ENCODE measurements around the gene SIRT1.
"Not testable (repeated sequence)": the region's sequence is repeated elsewhere in the genome, so short reads cannot be mapped to it uniquely, and the experiment has no call there.

The SIRT1 gene

GRCh38 chr10:67884313-67884841 is at the start of gene SIRT1:
TSS of gene SIRT1 (plus strand) at chr10:67884656. CDS start at chr10:67884722, 66 bp downstream.
- DNase-seq: peak; percentile 95

GRCh38 chr10:67835541-67836394 is 48.7 kb upstream of the SIRT1 start:
- not testable (repeated sequence) for DNase-seq

- DNase-seq: no peak
Observed at GRCh38 chr10:67836488-67836887, 48.0 kb upstream of the SIRT1 start.

DNA sequence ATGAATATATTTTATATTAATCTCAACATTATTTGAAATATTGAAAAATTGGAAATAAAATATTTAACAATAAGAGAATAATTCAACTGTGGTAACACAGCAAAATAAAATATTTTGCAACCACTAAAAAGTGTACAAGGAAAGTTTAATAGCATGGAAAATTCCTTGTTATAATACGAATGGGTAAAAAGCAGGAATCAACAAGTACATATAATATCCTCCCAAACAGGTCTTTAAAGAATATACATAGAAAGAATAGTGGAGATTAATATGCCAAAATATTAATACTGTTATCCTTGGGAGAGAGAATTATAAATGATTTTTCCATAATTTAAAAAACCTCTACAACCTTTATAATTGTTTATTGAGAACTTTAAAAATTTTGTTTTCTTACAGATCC is 47.5 kb upstream of the SIRT1 start:
- DNase-seq: no peak

DNA sequence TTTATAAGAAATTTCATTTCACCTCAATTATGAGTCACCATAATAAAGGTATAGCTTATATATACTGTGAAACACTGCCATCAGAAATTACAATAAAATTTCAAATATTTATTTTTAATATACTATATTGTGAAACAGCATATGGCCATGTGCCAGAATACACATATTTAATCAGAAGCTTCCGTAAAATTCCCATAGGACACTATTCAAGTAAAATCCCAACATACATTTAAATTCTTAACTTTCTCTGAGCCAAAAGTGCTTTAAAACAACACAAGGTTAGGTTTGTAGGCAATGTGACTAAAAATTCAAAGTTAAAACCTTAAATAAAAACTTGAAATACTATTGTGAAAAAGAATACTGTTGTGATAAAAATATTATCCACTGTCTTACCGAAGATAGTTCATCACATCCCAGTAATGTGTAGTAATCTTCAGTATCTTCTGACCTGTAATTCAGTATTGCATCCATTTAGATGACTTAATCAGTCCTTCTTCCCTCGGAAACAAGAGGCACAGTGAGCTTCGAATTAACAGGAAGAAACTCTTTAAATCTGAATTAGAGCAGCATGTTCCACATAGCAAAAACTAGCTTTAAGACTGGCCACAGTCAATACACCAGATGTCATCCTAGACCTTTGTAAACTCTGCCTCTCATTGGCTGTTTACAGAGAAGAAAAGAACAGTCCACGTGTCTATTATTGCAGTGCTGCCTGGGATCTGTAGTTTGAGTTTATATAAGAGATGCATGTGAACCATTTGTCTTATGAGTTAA is 46.7 kb upstream of the SIRT1 start, which contains the start of gene DNAJC12:
Gene DNAJC12 (minus strand): TSS at position 648 of the 774 bp plus-strand sequence. CDS start 177 bp downstream, at position 471.
- peak; percentile 32 for DNase-seq

- not testable (repeated sequence) for DNase-seq
Observed at GRCh38 chr10:67839511-67839910, 44.9 kb upstream of the SIRT1 start.

DNA sequence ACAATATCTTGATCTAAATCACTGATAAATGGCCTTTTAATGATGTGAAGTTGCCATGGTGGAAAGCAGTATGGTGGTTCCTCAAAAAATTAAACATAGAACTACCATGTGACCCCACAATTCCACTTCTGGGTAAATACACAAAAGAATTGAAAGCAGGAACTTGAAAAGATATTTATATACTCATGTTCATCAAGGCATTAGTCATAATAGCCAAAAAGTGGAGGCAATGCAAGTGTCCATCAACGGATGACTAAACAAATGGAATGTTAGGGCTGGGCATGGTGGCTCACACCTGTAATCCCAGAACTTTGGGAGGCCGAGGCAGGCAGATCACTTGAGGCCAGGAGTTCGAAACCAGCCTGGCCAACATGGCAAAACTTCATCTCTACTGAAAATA is 44.5 kb upstream of the SIRT1 start:
- DNase-seq: no peak

DNA sequence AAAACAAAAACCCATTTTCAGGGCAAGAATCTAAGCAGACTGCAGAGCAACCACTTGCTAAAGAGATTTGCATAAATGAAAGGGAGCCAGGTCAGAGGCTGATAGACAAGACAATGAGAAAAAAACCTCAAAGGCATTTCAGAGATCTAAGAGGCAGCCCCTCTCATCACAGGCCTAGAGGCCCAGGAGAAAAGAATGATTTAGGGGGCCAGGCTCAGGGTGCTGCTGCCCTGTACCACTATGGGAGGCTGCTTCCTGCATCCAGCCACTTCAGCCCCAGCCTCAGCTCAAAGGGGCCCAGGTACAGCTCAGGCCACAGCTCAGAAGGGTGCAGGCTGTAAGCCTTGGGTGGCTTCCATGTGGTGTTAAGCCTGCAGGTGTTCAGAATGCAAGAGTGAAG is 42.7 kb upstream of the SIRT1 start:
- DNase-seq: no peak

DNA sequence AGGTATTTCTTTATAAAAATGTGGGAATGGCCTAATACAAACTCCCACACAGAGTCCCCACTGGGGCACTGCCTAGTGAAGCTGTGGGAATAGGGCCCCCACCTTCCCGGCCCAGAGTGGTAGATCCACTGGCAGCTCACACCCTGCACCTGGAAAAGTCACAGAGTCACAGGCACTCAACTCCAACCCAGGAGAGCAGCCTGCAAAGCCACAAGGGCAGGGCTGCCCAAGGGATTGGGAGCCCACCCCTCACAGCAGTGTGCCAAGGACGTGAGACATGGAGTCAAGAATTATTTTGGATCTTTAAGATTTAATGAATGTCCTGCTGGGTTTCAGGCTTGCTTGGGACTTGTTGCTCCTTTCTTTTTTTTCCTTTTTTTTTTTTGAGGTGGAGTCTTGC is 41.2 kb upstream of the SIRT1 start:
- DNase-seq: no peak

- DNase-seq: peak; percentile 95
Observed at GRCh38 chr10:67849331-67850011, 35.0 kb upstream of the SIRT1 start.

- no peak for DNase-seq
Observed at GRCh38 chr10:67851186-67851585, 33.3 kb upstream of the SIRT1 start.

- DNase-seq: no peak
Observed at GRCh38 chr10:67852761-67853160, 31.7 kb upstream of the SIRT1 start.

- no peak for DNase-seq
Observed at GRCh38 chr10:67853512-67853911, 30.9 kb upstream of the SIRT1 start.

GRCh38 chr10:67858971-67859370 is 25.5 kb upstream of the SIRT1 start:
- DNase-seq: no peak

GRCh38 chr10:67861750-67862432 is 22.6 kb upstream of the SIRT1 start:
- DNase-seq: no peak

DNA sequence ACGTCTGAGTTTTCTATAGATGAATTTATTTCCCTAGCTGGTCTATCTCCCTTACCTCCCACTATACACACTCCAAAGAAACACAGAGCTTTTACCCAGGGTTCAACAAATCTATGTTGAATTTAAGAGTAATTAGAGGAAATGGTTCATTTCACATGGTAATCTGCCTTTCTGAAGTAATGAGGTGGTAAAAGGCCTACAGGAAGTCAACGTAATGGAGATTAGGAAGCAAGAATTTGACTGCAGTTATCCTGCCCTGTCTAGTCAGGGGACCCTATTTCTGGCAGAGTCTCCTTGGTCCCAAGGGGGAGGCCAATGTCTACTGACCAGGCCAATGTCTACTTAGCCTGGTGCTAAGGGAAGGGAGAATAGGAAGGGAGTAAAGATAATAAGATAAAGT is 21.4 kb upstream of the SIRT1 start:
- DNase-seq: no peak

GRCh38 chr10:67864607-67865371 is 19.7 kb upstream of the SIRT1 start:
- no peak for DNase-seq

GRCh38 chr10:67868132-67868531 is 16.3 kb upstream of the SIRT1 start:
- DNase-seq: no peak

GRCh38 chr10:67869996-67870395 is 14.5 kb upstream of the SIRT1 start:
- DNase-seq: no peak

DNA sequence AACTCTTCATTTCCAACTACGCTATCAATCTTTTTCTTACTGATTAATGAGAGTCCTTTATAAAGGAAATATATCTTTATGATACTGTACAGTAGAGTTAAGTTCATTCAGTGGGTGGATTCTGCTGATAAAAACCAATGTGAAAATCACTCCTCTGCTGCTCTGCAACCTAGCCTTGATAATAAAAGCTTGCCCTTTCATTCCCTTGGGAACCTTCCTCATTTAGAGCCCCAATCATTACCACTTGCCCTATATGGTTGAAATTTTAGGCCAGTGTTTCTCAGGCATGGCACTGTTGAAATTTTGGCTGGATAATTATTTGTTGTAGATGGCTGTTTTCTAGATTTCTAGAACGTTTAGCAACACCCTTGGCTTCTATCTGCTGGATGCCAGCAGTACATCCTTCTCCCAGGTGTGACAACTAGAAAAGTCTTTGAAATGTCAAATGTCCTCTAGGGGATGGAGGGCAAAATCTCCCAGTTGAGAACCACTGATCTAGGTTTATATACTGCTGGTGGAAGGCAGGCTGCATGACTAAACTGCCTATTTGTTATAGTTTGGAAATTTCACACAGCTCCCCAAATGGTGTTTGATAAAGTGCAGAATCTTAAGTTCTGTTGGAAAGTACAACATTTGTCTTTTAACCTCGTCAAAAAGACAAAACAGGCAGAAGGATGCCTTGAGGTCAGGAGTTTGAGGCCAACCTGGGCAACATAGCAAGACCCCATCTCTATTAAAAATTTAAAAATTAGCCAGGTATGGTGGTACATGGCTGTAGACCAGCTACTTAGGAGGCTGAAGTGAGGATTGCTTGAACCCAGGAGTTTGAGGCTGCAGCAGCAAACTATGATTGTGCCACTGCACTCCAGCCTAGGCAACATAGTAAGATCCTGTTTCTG is 8.9 kb upstream of the SIRT1 start:
- no peak for DNase-seq

GRCh38 chr10:67877421-67877820 is 7.0 kb upstream of the SIRT1 start:
- DNase-seq: not testable (repeated sequence)

All from CD4-positive, alpha-beta T cell treated with Interleukin-17A for 1 hour (primary cell).